Vagina (tissue), 2 donors: ENCODE data around the gene SLC26A4. TPM values are rescaled to one million over a fixed set of nuclear protein-coding genes. Genes with fewer than 3 reads are reported as not detected.

ENCODE experiments used
- DNase-seq, 2 donors: peaks; one replicate each; pipeline ENCODE4 v3.0.0-alpha.2; 2017; ENCODE audit errors: extremely low spot score in 2 of 2
- H3K27ac ChIP-seq: fragments of 200-600 bp; sonication (generic); one replicate; pipeline ENCODE4 v1.5.1; 2019
- H3K27me3 ChIP-seq: fragments of 200-600 bp; sonication (generic); one replicate; pipeline ENCODE4 v1.5.1; 2019
- H3K36me3 ChIP-seq, 2 donors: fragments of 200-600 bp; sonication (generic); one replicate each; pipeline ENCODE4 v1.5.1; 2017 to 2019
- H3K4me1 ChIP-seq: fragments of 200-600 bp; sonication (generic); one replicate; pipeline ENCODE4 v1.5.1; 2019
- H3K4me3 ChIP-seq, 2 donors: fragments of 200-600 bp; sonication (generic); 1 replicate in 1 of 2; 2 replicates in 1 of 2; pipeline ENCODE4 v1.5.1; 2016 to 2019
- H3K9me3 ChIP-seq: fragments of 200-600 bp; sonication (generic); one replicate; pipeline ENCODE4 v1.5.1; 2019
- POLR2A ChIP-seq, 2 donors: fragments of 450-650 bp; IDR thresholded peaks; one replicate each; pipeline ENCODE4 v1.6.1; 2017; ENCODE audit warnings: antibody characterized with exemption in 2 of 2, mild to moderate bottlenecking in 2 of 2, moderate library complexity in 2 of 2
- POLR2AphosphoS5 ChIP-seq, 2 donors: sonication (generic); formaldehyde crosslinking; IDR thresholded peaks; one replicate each; pipeline ENCODE4 v1.9.0; 2017; ENCODE audit warnings: antibody characterized with exemption in 2 of 2, mild to moderate bottlenecking in 2 of 2, low read depth in 1 of 2; ENCODE audit not compliant: insufficient read depth in 1 of 2
- intact Hi-C: fragments of 100-400 bp; cut with DNase I; formaldehyde crosslinking; loops from one replicate; pipeline ENCODE4 v1.15.1; 2023
- small RNA-seq: library from RNA; depleted of rRNA; stranded (forward); fragments of <200 nt; gene quantifications from one replicate; pipeline ENCODE3, GENCODE V24; 2016
- total RNA-seq: library from RNA; depleted of rRNA; stranded (reverse); fragments of >200 nt; gene quantifications from one replicate; pipeline ENCODE4 v1.2.3, GENCODE V29; 2016
- TF ChIP-seq, protein P1 (sequence below), 3 experiments: fragments of 450-650 bp in 2 of 3; fragments of 200-600 bp in 1 of 3; sonication (generic) in 1 of 3; IDR thresholded peaks; one replicate each; pipeline ENCODE4 v1.5.1; 2017 to 2019; ENCODE audit warnings: antibody characterized with exemption in 3 of 3, mild to moderate bottlenecking in 2 of 3, moderate library complexity in 2 of 3

Gene SLC26A4
- total RNA-seq, 1 donor from 2014 or later: not detected

DNA sequence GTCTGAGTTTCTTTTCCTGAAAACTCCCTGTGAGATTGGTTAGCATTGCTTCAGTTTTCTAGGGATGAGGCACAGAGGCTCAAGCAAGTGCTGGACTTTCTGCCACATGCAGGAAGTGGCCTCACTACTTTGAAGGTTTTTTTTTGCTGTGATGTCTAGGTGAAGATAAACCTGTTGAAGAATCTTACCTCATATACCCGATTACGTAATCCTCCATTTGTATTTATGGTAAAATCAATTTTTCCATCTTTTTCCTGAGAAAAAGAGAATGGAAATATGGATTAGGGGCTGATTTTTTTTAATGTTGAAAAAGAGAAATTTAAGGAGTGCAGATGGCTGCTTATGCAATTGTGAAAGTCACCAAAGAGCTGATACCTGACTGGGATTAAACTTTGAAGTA lies 106.8 kb downstream of the SLC26A4 start:
- no peaks in the 10 kb centered on the region for H3K27me3 ChIP-seq
- intact Hi-C loops: no loop called here
- no peaks in the 10 kb centered on the region for H3K9me3 ChIP-seq
- no peak for DNase-seq
- H3K4me3 ChIP-seq: no peak overlapping the region
- H3K36me3 ChIP-seq: no peaks in the 10 kb centered on the region
- no peaks in the 10 kb centered on the region for H3K4me1 ChIP-seq
- TF ChIP-seq POLR2AphosphoS5 (IDR thresholded peaks at IDR 0.05; ENCODE audit: insufficient read depth in 1 of 2, low read depth in 1 of 2): no peak
- TF ChIP-seq, protein P1, sequence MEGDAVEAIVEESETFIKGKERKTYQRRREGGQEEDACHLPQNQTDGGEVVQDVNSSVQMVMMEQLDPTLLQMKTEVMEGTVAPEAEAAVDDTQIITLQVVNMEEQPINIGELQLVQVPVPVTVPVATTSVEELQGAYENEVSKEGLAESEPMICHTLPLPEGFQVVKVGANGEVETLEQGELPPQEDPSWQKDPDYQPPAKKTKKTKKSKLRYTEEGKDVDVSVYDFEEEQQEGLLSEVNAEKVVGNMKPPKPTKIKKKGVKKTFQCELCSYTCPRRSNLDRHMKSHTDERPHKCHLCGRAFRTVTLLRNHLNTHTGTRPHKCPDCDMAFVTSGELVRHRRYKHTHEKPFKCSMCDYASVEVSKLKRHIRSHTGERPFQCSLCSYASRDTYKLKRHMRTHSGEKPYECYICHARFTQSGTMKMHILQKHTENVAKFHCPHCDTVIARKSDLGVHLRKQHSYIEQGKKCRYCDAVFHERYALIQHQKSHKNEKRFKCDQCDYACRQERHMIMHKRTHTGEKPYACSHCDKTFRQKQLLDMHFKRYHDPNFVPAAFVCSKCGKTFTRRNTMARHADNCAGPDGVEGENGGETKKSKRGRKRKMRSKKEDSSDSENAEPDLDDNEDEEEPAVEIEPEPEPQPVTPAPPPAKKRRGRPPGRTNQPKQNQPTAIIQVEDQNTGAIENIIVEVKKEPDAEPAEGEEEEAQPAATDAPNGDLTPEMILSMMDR (IDR thresholded peaks at IDR 0.05): no peak
- TF ChIP-seq POLR2A (IDR thresholded peaks at IDR 0.05): no peak
- no peak overlapping the region for H3K27ac ChIP-seq

Small RNA genes lying within 50 kb of the gene (small RNA-seq; reads per million reads assigned to genes)
- not detected for gene BANF1P5

Other genes with a start within 250 kb of the SLC26A4 start
- 0.98 TPM for gene GPR22, start 190.8 kb upstream of the SLC26A4 start, total RNA-seq
- gene COG5, start 96.9 kb upstream of the SLC26A4 start, total RNA-seq: 55.2 TPM
- 1.5 TPM for gene DUS4L, start 96.9 kb upstream of the SLC26A4 start, total RNA-seq
- 92.1 TPM for gene BCAP29, start 80.6 kb upstream of the SLC26A4 start, total RNA-seq
- 24.1 TPM for gene CBLL1, start 83.3 kb downstream of the SLC26A4 start, total RNA-seq
- not detected for gene SLC26A3, start 142.4 kb downstream of the SLC26A4 start, total RNA-seq
- gene DLD, start 230.4 kb downstream of the SLC26A4 start, total RNA-seq: 67.8 TPM